Left colon (tissue), 2 donors: Measurements from ENCODE around the gene C17orf50. TPM values are rescaled to one million over a fixed set of nuclear protein-coding genes. Genes with fewer than 3 reads are reported as not detected.

ENCODE experiments used
- ATAC-seq: fragments of 200-7000 bp; cut with Tn5 transposase; one replicate; pipeline ENCODE4 v1.9.1; 2020; ENCODE audit warnings: mild to moderate bottlenecking, moderate library complexity
- DNase-seq, 2 donors: peaks; one replicate each; pipeline ENCODE4 v3.0.0-alpha.2; 2020
- intact Hi-C, 2 donors: fragments of 100-400 bp; cut with DNase I in 1 of 2; cut with micrococcal nuclease in 1 of 2; formaldehyde crosslinking; loops; one replicate each; pipeline versions ENCODE4 v1.11.2 to v1.14.0; 2022; cut with DNase I, micrococcal nuclease
- long read RNA-seq: library from polyadenylated mRNA; unstranded; transcript quantifications from one replicate; pipeline ENCODE4 v2.0.0, GENCODE V29; 2021
- total RNA-seq, 2 donors: library from RNA; stranded (reverse); fragmentation: NEBNext Ultra II Directional; extraction: Animal tissue kit (Norgen Biotek cat#: 25700); gene quantifications; one replicate each; pipeline ENCODE4 v1.2.1, GENCODE V29; 2021
- donor health status: DM: no; HTN: no; CAD: no.
- donor health status: DM: yes; HTN: yes; CAD: no.

C17orf50 gene
- total RNA-seq, result not detected
- long read RNA-seq, result 0 reads

- intact Hi-C loops, result loop anchor here in 1 of 2 donors (5.0 kb wide), 1 partner anchor 47 kb away; the partner anchor contains the start of gene TAF15
- ATAC-seq, result no peak
- no peak for DNase-seq
These were observed at the start of gene C17orf50 for GRCh38 chr17:35760587-35760986. C17orf50 (plus strand) TSS chr17:35760887; CDS start chr17:35760942, 55 bp downstream.

- DNase-seq, result no peak
- intact Hi-C loops, result no loop called here
- no peak for ATAC-seq
These were observed 49.7 kb upstream of the C17orf50 start for GRCh38 chr17:35710950-35711349.

GRCh38 chr17:35713069-35713728 lies 47.5 kb upstream of the C17orf50 start:
- ATAC-seq (peak; percentile 22), DNase-seq (no peak)
- intact Hi-C loops, result no loop called here

GRCh38 chr17:35714988-35715387 lies 45.7 kb upstream of the C17orf50 start:
- DNase-seq (no peak), ATAC-seq (no peak)
- intact Hi-C loops, result no loop called here

GRCh38 chr17:35715416-35715815 lies 45.3 kb upstream of the C17orf50 start:
- ATAC-seq (no peak), DNase-seq (no peak)
- intact Hi-C loops, result no loop called here

GRCh38 chr17:35716173-35716572 lies 44.5 kb upstream of the C17orf50 start:
- ATAC-seq, result no peak
- intact Hi-C loops, result no loop called here

GRCh38 chr17:35716897-35717465 lies 43.7 kb upstream of the C17orf50 start:
- intact Hi-C loops, result no loop called here
- DNase-seq (no peak), ATAC-seq (no peak)

More at GRCh38 chr17:35716173-35716572, 44.5 kb upstream of the C17orf50 start:
- no peak for DNase-seq

GRCh38 chr17:35717475-35717874 lies 43.2 kb upstream of the C17orf50 start:
- DNase-seq, result no peak
- intact Hi-C loops, result no loop called here
- no peak for ATAC-seq

GRCh38 chr17:35723735-35724134 lies 37.0 kb upstream of the C17orf50 start:
- intact Hi-C loops, result no loop called here
- no peak for ATAC-seq

GRCh38 chr17:35725058-35725457 lies 35.6 kb upstream of the C17orf50 start:
- ATAC-seq, result no peak
- no peak for DNase-seq
- intact Hi-C loops, result no loop called here

More at GRCh38 chr17:35723735-35724134, 37.0 kb upstream of the C17orf50 start:
- no peak for DNase-seq

- ATAC-seq (no peak), DNase-seq (no peak)
- intact Hi-C loops, result no loop called here
These were observed 34.9 kb upstream of the C17orf50 start for GRCh38 chr17:35725802-35726126.

GRCh38 chr17:35726127-35726952 lies 34.3 kb upstream of the C17orf50 start:
- intact Hi-C loops, result no loop called here
- DNase-seq, result peak in 1 of 2 donors; percentile 52
- ATAC-seq, result peak; percentile 43

- ATAC-seq (no peak), DNase-seq (no peak)
- intact Hi-C loops, result no loop called here
These were observed 33.7 kb upstream of the C17orf50 start for GRCh38 chr17:35726953-35727460.

- DNase-seq, result no peak
- no peak for ATAC-seq
- intact Hi-C loops, result no loop called here
These were observed 33.1 kb upstream of the C17orf50 start for GRCh38 chr17:35727635-35728034.

GRCh38 chr17:35728551-35728950 lies 32.1 kb upstream of the C17orf50 start:
- intact Hi-C loops, result no loop called here
- no peak for ATAC-seq
- no peak for DNase-seq

- DNase-seq, result no peak
- ATAC-seq, result no peak
- intact Hi-C loops, result no loop called here
These were observed 31.3 kb upstream of the C17orf50 start for GRCh38 chr17:35729405-35729833.

- no peak for DNase-seq
- intact Hi-C loops, result no loop called here
- no peak for ATAC-seq
These were observed 30.2 kb upstream of the C17orf50 start for GRCh38 chr17:35730400-35731005.

- intact Hi-C loops, result no loop called here
- ATAC-seq (peak; percentile 73), DNase-seq (peak in 1 of 2 donors; percentile 56)
These were observed 29.3 kb upstream of the C17orf50 start, which contains the start of gene RASL10B for GRCh38 chr17:35731239-35731916. RASL10B (plus strand) TSS chr17:35731639; CDS start chr17:35735185, 3,546 bp downstream.
